Natural killer cell (primary cell): Measurements from ENCODE around the gene USP36. TPM values are rescaled to one million over a fixed set of nuclear protein-coding genes. Genes with fewer than 3 reads are reported as not detected.

ENCODE experiments used
- ATAC-seq, 3 donors: fragments of 150-1000 bp in 2 of 3; fragments of 200-7000 bp in 1 of 3; cut with Tn5 transposase; 1 replicate in 1 of 3; 2 replicates in 2 of 3; pipeline ENCODE4 v1.10.0; 2021; ENCODE audit warnings: mild to moderate bottlenecking in 2 of 3, moderate library complexity in 2 of 3
- DNase-seq, 2 donors: peaks; one replicate each; pipeline versions ENCODE4 v3.0.0 to v3.0.0-alpha.2; 2013 to 2021; ENCODE audit warnings: mixed read lengths in 1 of 2
- H3K27ac ChIP-seq: one replicate; pipeline ENCODE4 v1.5.1; 2013; ENCODE audit warnings: mild to moderate bottlenecking, low read length
- H3K27me3 ChIP-seq: one replicate; pipeline ENCODE4 v1.6.1; 2013; ENCODE audit warnings: low read length; ENCODE audit not compliant: control insufficient read depth, insufficient read depth
- H3K36me3 ChIP-seq: one replicate; pipeline ENCODE4 v1.6.1; 2013; ENCODE audit warnings: low read length; ENCODE audit not compliant: control insufficient read depth, insufficient read depth
- H3K4me1 ChIP-seq: one replicate; pipeline ENCODE4 v1.6.1; 2013; ENCODE audit warnings: low read length; ENCODE audit not compliant: control insufficient read depth, insufficient read depth
- H3K4me3 ChIP-seq: one replicate; pipeline ENCODE4 v1.5.1; 2013; ENCODE audit warnings: low read length
- H3K9me3 ChIP-seq: one replicate; pipeline ENCODE4 v1.6.1; 2013; ENCODE audit warnings: low read length; ENCODE audit not compliant: control insufficient read depth, insufficient read depth
- H3K27ac Mint-ChIP-seq, 2 donors: one replicate each; pipeline ENCODE4 v1.8.0; 2022; ENCODE audit warnings: mild to moderate bottlenecking in 2 of 2, mixed read lengths in 2 of 2, moderate library complexity in 1 of 2
- H3K27me3 Mint-ChIP-seq, 2 donors: one replicate each; pipeline ENCODE4 v1.8.0; 2022; ENCODE audit warnings: low read depth in 2 of 2, mixed read lengths in 2 of 2
- H3K36me3 Mint-ChIP-seq: one replicate; pipeline ENCODE4 v1.8.0; 2022; ENCODE audit warnings: mixed read lengths
- H3K4me1 Mint-ChIP-seq, 2 donors: one replicate each; pipeline ENCODE4 v1.8.0; 2022; ENCODE audit warnings: mixed read lengths in 2 of 2
- H3K4me3 Mint-ChIP-seq: one replicate; pipeline ENCODE4 v1.8.0; 2022; ENCODE audit warnings: mild to moderate bottlenecking, moderate library complexity, mixed read lengths
- H3K9me3 Mint-ChIP-seq, 2 donors: one replicate each; pipeline ENCODE4 v1.8.0; 2022; ENCODE audit warnings: mixed read lengths in 2 of 2
- CTCF ChIP-seq: fragments of 200-600 bp; IDR thresholded peaks from one replicate; pipeline ENCODE4 v1.8.0; 2022; ENCODE audit warnings: antibody characterized with exemption
- WGBS: methylation state at CpG from one replicate; pipeline ENCODE4 v1.1.7; 2013; ENCODE audit warnings: missing lambda C conversion rate; ENCODE audit not compliant: insufficient coverage; 5-methylcytosine and 5-hydroxymethylcytosine counted together
- intact Hi-C: fragments of 100-400 bp; cut with micrococcal nuclease; formaldehyde crosslinking; loops from one replicate; pipeline ENCODE4 v1.14.2; 2022
- total RNA-seq, 4 donors: library from RNA; stranded (reverse); fragments of 120-200 nt in 1 of 4; gene quantifications; one replicate each; pipeline versions ENCODE4 v1.2.3 to v1.2.4, GENCODE V29; 2013 to 2022

Gene USP36
- total RNA-seq, 3 donors from 2014 or later (not counting 1 experiment from before 2014, with no cell fraction given), result 241 to 304 (median 270) TPM

GRCh38 chr17:78884876-78885667 lies 44.5 kb upstream of the USP36 start:
- Histone ChIP-seq H3K36me3 (no peaks in the 10 kb centered on the region), H3K4me1 (peaks cover 68% of the 10 kb centered on the region), H3K27me3 (no peaks in the 10 kb centered on the region), H3K4me3 (no peak overlapping the region), H3K9me3 (no peaks in the 10 kb centered on the region), H3K27ac (no peak overlapping the region)
- DNase-seq, result no peak
- WGBS, result 92% methylated on average over 24 of the region's 24 CpGs
- peaks cover 0 to 1% of the 10 kb centered on the region in 2 donors for H3K27me3 Mint-ChIP-seq
- peaks cover 14 to 25% of the 10 kb centered on the region in 2 donors for H3K4me1 Mint-ChIP-seq
- ATAC-seq, result no peak
- no peaks in the 10 kb centered on the region for H3K36me3 Mint-ChIP-seq
- no peak overlapping the region for H3K4me3 Mint-ChIP-seq
- H3K9me3 Mint-ChIP-seq, result no peaks in the 10 kb centered on the region
- intact Hi-C loops, result no loop called here
- TF ChIP-seq CTCF, result no peak
- no peak overlapping the region for H3K27ac Mint-ChIP-seq

- no peaks in the 10 kb centered on the region for H3K27me3 ChIP-seq
- no peaks in the 10 kb centered on the region for H3K9me3 Mint-ChIP-seq
- ATAC-seq (no peak), DNase-seq (no peak)
- no peaks in the 10 kb centered on the region for H3K9me3 ChIP-seq
- intact Hi-C loops, result no loop called here
- TF ChIP-seq CTCF, result no peak
- H3K36me3 ChIP-seq, result no peaks in the 10 kb centered on the region
- peak overlapping the region in 1 of 2 donors; percentile 82 for H3K27ac Mint-ChIP-seq
- H3K4me1 Mint-ChIP-seq, result peaks cover 16 to 33% of the 10 kb centered on the region in 2 donors
- WGBS, result 82% methylated on average over 20 of the region's 20 CpGs
- H3K27me3 Mint-ChIP-seq, result peaks cover 0 to 3% of the 10 kb centered on the region in 2 donors
- H3K4me3 ChIP-seq, result no peak overlapping the region
- peak overlapping the region; percentile 86 for H3K27ac ChIP-seq
- H3K36me3 Mint-ChIP-seq, result no peaks in the 10 kb centered on the region
- no peak overlapping the region for H3K4me3 Mint-ChIP-seq
- H3K4me1 ChIP-seq, result peaks cover 68% of the 10 kb centered on the region
Observed at GRCh38 chr17:78884148-78884825, 43.7 kb upstream of the USP36 start.

- H3K36me3 ChIP-seq, result no peaks in the 10 kb centered on the region
- Mint-ChIP-seq H3K9me3 (no peaks in the 10 kb centered on the region), H3K4me3 (no peak overlapping the region), H3K4me1 (peaks cover 16 to 39% of the 10 kb centered on the region in 2 donors), H3K36me3 (no peaks in the 10 kb centered on the region), H3K27me3 (peaks cover 0 to 6% of the 10 kb centered on the region in 2 donors), H3K27ac (peak overlapping the region; percentile 50 to 82)
- 33% methylated on average over 24 of the region's 24 CpGs for WGBS
- peak in 2 of 3 donors; percentile 11 to 13 for ATAC-seq
- no peaks in the 10 kb centered on the region for H3K27me3 ChIP-seq
- no peak overlapping the region for H3K4me3 ChIP-seq
- no peak for TF ChIP-seq CTCF
- H3K27ac ChIP-seq, result peak overlapping the region; percentile 86
- no peaks in the 10 kb centered on the region for H3K9me3 ChIP-seq
- intact Hi-C loops, result no loop called here
- H3K4me1 ChIP-seq, result peaks cover 67% of the 10 kb centered on the region
- peak in 1 of 2 donors; percentile 22 for DNase-seq
Observed at GRCh38 chr17:78883533-78884131, 43.0 kb upstream of the USP36 start.
